ENCODE measurements around the gene PTPRT.

GRCh38 chr20:42024653-42025052 is 1165.1 kb downstream of the PTPRT start:
- TF ChIP-seq EZH2 (IDR thresholded peaks at IDR 0.05) (no peak), POLR2AphosphoS5 (IDR thresholded peaks at IDR 0.05; ENCODE audit: borderline replicate concordance, low read depth, low read length) (no peak), FOXP2 (optimal IDR thresholded peaks at IDR 0.05; ENCODE audit: control extremely low read depth, extremely low read length, insufficient read depth) (no peak)
